ENCODE data around the gene SNX14. TPM values are rescaled to one million over a fixed set of nuclear protein-coding genes. Genes with fewer than 3 reads are reported as not detected.

SNX14 gene
- total and polyA plus RNA-seq, 2 of the 13 experiments (the other 11 are each of a cell fraction or from before 2014, with no cell fraction given): 83.5 to 112 TPM

DNA sequence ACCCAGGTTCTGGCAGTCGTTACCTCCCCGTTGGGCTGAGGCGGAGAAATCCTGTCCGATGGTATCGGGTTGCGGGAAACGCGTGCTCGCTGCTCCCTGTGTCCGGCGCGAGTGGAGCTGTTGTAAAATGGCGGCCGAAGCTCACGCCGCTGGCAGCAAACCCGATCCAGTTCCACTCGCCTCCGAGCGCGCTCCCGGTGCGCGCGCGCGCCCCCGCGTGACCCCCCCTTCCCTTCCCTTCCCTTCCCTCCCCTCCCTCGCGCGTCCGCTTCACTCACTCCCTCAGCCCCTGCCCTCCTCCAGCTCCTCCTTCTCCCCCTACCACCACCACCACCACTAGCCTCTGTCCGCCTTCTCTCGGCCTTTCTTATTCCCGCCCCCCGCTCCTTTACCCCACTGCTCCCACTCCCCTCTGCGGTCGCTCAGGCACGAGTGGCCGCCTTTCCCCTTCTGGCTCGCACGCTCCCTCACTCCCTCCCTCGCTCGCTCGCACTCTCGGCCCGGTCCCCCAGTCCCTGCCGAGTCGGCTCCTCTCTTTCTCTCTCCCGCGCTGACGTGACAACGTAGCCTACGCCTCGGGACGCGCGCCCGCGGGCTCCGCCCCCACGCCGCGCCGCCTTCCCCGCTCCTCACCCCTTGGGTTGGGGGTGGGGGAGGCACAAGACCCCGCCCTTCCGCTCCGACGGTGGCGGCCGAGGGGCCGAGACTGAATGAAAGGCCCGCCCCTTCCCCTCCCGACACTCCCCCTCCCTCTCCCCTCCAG is 49.3 kb upstream of the SNX14 start, which contains the start of gene SYNCRIP (continued):
- 0 out of 2 replicates have a peak, but pooled peaks have one; percentile 26 for TF ChIP-seq HMG20A (CRISPR knock-in tag; IDR thresholded peaks at IDR 0.05; ENCODE audit: borderline replicate concordance)
- 0 out of 2 replicates have a peak, but pooled peaks have one; percentile 78 for TF ChIP-seq BRF2 (CRISPR knock-in tag; IDR thresholded peaks at IDR 0.05)
- TF ChIP-seq, protein P1, sequence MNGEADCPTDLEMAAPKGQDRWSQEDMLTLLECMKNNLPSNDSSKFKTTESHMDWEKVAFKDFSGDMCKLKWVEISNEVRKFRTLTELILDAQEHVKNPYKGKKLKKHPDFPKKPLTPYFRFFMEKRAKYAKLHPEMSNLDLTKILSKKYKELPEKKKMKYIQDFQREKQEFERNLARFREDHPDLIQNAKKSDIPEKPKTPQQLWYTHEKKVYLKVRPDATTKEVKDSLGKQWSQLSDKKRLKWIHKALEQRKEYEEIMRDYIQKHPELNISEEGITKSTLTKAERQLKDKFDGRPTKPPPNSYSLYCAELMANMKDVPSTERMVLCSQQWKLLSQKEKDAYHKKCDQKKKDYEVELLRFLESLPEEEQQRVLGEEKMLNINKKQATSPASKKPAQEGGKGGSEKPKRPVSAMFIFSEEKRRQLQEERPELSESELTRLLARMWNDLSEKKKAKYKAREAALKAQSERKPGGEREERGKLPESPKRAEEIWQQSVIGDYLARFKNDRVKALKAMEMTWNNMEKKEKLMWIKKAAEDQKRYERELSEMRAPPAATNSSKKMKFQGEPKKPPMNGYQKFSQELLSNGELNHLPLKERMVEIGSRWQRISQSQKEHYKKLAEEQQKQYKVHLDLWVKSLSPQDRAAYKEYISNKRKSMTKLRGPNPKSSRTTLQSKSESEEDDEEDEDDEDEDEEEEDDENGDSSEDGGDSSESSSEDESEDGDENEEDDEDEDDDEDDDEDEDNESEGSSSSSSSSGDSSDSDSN (CRISPR knock-in tag; IDR thresholded peaks at IDR 0.05): peak; percentile 76
- TF ChIP-seq NCOA1 (CRISPR knock-in tag; IDR thresholded peaks at IDR 0.05): peak; percentile 50; the same call in 1 of the 2 replicates
- peak; percentile 45 for TF ChIP-seq MED1 (CRISPR knock-in tag; IDR thresholded peaks at IDR 0.05)
- TF ChIP-seq HNRNPH1 (optimal IDR thresholded peaks at IDR 0.05; ENCODE audit: low read depth, low read length): peak; percentile 34
- peak; percentile 76 for TF ChIP-seq YEATS4 (CRISPR knock-in tag; IDR thresholded peaks at IDR 0.05; ENCODE audit: borderline replicate concordance)
- TF ChIP-seq MXD1 (CRISPR knock-in tag; IDR thresholded peaks at IDR 0.05): peak; percentile 84
- TF ChIP-seq MAFK (conservative IDR thresholded peaks at IDR 0.05 in 1 of 2, IDR thresholded peaks at IDR 0.05 in 1 of 2; ENCODE audit: low read length in 2 of 2): 0 out of 4 replicates have a peak, but pooled peaks of 1 of the 2 experiments have one; percentile 0
- no peak for TF ChIP-seq ZNF225 (CRISPR knock-in tag; IDR thresholded peaks at IDR 0.05)
- peak; percentile 30 for TF ChIP-seq ZNF781 (CRISPR knock-in tag; IDR thresholded peaks at IDR 0.05; ENCODE audit: borderline replicate concordance, not compliant biosample characterization)
- no peak for TF ChIP-seq NONO (IDR thresholded peaks at IDR 0.05)
- peak; percentile 69; the same call in 1 of the 2 replicates for TF ChIP-seq NONO (CRISPR knock-in tag; conservative IDR thresholded peaks at IDR 0.05)
- TF ChIP-seq EP300 (IDR thresholded peaks at IDR 0.05; ENCODE audit: low read depth in 2 of 2, low read length in 2 of 2): peak in 1 of 2 experiments; percentile 30; a peak in 1 of 4 replicates
- TF ChIP-seq EP300 (CRISPR knock-in tag; IDR thresholded peaks at IDR 0.05; ENCODE audit: borderline replicate concordance): no peak
- TF ChIP-seq ARID2 (CRISPR knock-in tag; IDR thresholded peaks at IDR 0.05; ENCODE audit: borderline replicate concordance): peak; percentile 90
- TF ChIP-seq POLR2AphosphoS5 (IDR thresholded peaks at IDR 0.05; ENCODE audit: low read depth, low read length): peak; percentile 90
- no peak for TF ChIP-seq ZFAT (CRISPR knock-in tag; conservative IDR thresholded peaks at IDR 0.05)
- peak; percentile 71 for TF ChIP-seq ZNF687 (CRISPR knock-in tag; IDR thresholded peaks at IDR 0.05)

Data from HepG2 (cell line).